Tibial nerve (tissue), 4 donors: ENCODE results near the gene ZNF680.

Source experiments
- EP300 ChIP-seq, 2 donors: sonication (generic); formaldehyde crosslinking; IDR thresholded peaks; one replicate each; pipeline ENCODE4 v1.6.1; 2017; ENCODE audit warnings: antibody characterized with exemption in 2 of 2, mild to moderate bottlenecking in 1 of 2
- POLR2A ChIP-seq, 2 donors: fragments of 450-650 bp; IDR thresholded peaks; one replicate each; pipeline ENCODE4 v1.6.1; 2017; ENCODE audit warnings: antibody characterized with exemption in 2 of 2, mild to moderate bottlenecking in 2 of 2, moderate library complexity in 2 of 2
- TF ChIP-seq, protein P1 (sequence below), 5 experiments: fragments of 200-600 bp in 3 of 5; fragments of 450-650 bp in 2 of 5; sonication (generic) in 3 of 5; IDR thresholded peaks; one replicate each; pipeline ENCODE4 v1.5.1; 2016 to 2019; ENCODE audit warnings: antibody characterized with exemption in 5 of 5, mild to moderate bottlenecking in 3 of 5, moderate library complexity in 2 of 5

DNA sequence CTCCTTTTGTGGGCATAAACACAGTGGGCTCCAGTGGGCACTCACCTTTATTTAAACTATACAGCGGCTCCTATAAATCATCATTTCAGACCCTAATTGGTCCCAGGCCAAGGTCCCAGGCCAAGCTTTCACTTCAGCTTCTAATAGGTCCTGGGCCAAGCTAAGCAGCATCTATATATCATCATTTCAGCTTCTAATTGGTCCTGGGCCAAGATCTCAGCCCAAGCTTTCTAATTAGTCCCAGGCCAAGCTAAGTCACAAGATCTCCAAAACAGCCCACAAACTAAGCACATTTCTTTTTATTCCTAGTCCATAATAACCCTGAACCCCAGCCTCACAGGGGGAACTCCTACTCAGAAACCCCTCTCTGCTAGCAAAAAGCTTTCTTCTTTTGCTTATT, 47.1 kb downstream of the ZNF680 start:
- TF ChIP-seq, protein P1, sequence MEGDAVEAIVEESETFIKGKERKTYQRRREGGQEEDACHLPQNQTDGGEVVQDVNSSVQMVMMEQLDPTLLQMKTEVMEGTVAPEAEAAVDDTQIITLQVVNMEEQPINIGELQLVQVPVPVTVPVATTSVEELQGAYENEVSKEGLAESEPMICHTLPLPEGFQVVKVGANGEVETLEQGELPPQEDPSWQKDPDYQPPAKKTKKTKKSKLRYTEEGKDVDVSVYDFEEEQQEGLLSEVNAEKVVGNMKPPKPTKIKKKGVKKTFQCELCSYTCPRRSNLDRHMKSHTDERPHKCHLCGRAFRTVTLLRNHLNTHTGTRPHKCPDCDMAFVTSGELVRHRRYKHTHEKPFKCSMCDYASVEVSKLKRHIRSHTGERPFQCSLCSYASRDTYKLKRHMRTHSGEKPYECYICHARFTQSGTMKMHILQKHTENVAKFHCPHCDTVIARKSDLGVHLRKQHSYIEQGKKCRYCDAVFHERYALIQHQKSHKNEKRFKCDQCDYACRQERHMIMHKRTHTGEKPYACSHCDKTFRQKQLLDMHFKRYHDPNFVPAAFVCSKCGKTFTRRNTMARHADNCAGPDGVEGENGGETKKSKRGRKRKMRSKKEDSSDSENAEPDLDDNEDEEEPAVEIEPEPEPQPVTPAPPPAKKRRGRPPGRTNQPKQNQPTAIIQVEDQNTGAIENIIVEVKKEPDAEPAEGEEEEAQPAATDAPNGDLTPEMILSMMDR (IDR thresholded peaks at IDR 0.05) = no peak
- TF ChIP-seq POLR2A (IDR thresholded peaks at IDR 0.05) = no peak
- no peak for TF ChIP-seq EP300 (IDR thresholded peaks at IDR 0.05)
